ENCODE data around the gene CAMTA1. TPM values are rescaled to one million over a fixed set of nuclear protein-coding genes. Genes with fewer than 3 reads are reported as not detected.

CAMTA1 gene
- total RNA-seq, 3 donors from 2014 or later = 73.4 to 114 (median 82.6) TPM

DNA sequence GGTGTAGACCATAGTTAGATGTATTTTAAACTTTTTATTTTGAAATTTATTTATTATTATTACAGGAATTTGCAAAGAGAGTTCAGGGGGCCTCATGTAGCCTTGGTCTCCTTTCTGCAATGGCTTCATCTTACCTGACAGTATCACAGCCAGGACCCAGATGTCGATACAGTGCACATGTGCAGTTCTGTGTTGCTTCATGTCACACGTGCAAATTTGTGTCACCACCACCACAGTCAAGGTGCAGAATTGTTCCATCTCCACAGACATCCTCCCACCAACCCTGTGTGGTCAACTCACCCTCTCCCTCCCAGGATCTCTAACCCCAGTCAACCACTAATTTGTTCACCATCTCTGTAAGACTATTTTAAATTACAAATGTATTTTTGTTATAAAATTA lies 184.5 kb downstream of the CAMTA1 start:
- intact Hi-C loops (cut with DNase I, micrococcal nuclease) = no loop called here
- Histone ChIP-seq H3K36me3 (ENCODE audit: low read depth) (no peaks in the 10 kb centered on the region), H3K4me1 (ENCODE audit: low read depth) (peaks cover 11% of the 10 kb centered on the region), H3K9me3 (no peaks in the 10 kb centered on the region), H3K4me3 (no peak overlapping the region)
- DNase-seq (no peak), ATAC-seq (no peak)
- TF ChIP-seq, protein P1, sequence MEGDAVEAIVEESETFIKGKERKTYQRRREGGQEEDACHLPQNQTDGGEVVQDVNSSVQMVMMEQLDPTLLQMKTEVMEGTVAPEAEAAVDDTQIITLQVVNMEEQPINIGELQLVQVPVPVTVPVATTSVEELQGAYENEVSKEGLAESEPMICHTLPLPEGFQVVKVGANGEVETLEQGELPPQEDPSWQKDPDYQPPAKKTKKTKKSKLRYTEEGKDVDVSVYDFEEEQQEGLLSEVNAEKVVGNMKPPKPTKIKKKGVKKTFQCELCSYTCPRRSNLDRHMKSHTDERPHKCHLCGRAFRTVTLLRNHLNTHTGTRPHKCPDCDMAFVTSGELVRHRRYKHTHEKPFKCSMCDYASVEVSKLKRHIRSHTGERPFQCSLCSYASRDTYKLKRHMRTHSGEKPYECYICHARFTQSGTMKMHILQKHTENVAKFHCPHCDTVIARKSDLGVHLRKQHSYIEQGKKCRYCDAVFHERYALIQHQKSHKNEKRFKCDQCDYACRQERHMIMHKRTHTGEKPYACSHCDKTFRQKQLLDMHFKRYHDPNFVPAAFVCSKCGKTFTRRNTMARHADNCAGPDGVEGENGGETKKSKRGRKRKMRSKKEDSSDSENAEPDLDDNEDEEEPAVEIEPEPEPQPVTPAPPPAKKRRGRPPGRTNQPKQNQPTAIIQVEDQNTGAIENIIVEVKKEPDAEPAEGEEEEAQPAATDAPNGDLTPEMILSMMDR (IDR thresholded peaks at IDR 0.05) = no peak

DNA sequence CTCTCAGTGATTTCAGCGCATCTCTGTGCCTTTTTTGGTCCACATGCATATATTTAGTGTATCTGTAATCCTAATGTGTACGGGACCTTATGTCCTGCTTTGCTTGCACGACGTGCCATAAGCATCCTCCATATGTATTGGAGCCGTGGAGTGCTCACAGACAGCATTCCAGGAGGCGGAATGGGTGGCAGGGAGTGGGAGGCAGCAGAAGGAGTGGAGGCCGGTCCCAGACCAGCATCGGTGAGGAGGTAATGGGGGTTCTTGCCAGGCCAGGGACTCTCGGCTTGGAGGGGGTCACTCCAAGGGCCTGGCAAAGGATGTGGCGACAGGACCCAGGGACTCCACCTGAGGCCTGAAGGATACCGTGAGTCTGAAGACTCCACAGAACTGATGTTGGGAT lies 185.0 kb downstream of the CAMTA1 start:
- intact Hi-C loops (cut with DNase I, micrococcal nuclease) = no loop called here
- Histone ChIP-seq H3K36me3 (ENCODE audit: low read depth) (no peaks in the 10 kb centered on the region), H3K9me3 (no peaks in the 10 kb centered on the region), H3K4me3 (no peak overlapping the region), H3K4me1 (ENCODE audit: low read depth) (peaks cover 7% of the 10 kb centered on the region)
- TF ChIP-seq, protein P1 (IDR thresholded peaks at IDR 0.05) = no peak
- ATAC-seq = no peak
- no peak for DNase-seq

DNA sequence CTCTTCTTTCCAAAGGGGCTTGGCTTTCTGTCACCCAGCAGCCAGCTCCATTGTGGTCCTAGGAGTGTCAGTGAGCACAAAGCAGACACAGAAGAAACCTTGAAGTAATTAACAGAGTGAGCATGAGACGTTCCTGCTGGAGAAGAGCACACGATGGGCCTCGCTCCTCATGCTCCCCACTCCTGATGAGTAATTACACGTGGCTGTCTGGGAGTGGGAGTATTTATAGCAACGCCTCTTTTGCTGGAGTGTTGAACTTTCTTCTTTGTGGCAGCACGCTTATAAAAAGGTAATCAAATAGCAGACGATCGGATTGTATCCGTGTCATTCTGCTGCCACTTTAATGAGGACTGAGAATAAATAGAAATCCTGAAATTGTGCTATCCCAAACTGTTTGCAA lies 185.8 kb downstream of the CAMTA1 start:
- no peak for ATAC-seq

DNA sequence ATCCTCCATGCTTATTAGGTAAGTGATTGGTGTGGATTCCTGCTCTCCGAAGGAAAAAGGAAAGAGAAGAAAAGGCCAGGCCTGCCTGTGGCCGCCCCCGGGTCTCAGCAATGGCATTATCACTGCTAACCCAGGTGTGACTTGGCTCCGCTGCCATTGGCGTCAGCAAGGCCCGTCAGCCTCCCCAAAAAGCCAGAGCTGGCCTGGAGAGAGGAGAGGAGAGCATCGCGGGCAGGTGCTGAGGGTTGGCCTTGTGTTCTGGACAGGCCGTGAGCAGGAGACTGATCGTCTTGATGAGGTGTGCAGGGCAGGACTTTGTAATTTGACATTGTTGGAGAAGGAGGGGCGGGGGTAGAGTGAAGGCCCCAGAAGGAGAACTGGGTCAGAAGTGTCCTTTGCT lies 186.4 kb downstream of the CAMTA1 start:
- intact Hi-C loops (cut with DNase I, micrococcal nuclease) = no loop called here
- Histone ChIP-seq H3K4me1 (ENCODE audit: low read depth) (no peaks in the 10 kb centered on the region), H3K36me3 (ENCODE audit: low read depth) (no peaks in the 10 kb centered on the region), H3K9me3 (no peaks in the 10 kb centered on the region), H3K4me3 (no peak overlapping the region)
- DNase-seq (no peak), ATAC-seq (no peak)
- TF ChIP-seq, protein P1 (IDR thresholded peaks at IDR 0.05) = no peak

More for the DNA sequence above, 185.8 kb downstream of the CAMTA1 start:
- intact Hi-C loops (cut with DNase I, micrococcal nuclease) = no loop called here
- Histone ChIP-seq H3K4me1 (ENCODE audit: low read depth) (no peaks in the 10 kb centered on the region), H3K36me3 (ENCODE audit: low read depth) (no peaks in the 10 kb centered on the region), H3K4me3 (no peak overlapping the region), H3K9me3 (no peaks in the 10 kb centered on the region)
- no peak for DNase-seq
- TF ChIP-seq, protein P1 (IDR thresholded peaks at IDR 0.05) = no peak

DNA sequence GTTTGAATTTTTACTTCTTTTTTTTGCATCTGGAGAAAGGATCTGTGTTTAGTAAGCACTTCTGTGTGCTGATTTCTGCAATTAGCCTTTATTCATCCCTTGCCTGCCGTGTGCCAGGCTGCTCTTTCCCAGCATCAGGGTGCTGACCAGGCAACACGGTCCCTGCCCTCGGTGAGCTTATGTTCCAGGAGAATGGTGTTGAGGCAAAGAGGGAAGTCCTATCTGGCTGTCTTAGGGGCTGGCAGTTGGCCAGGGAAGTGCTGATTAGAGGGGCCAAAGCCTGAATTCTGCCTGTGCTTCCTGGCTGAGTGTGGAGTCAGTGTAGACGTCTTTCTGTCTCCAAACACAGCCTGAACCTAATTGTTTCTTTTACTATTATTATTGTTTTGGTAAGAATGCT lies 187.1 kb downstream of the CAMTA1 start:
- ATAC-seq (no peak), DNase-seq (no peak)
- TF ChIP-seq, protein P1 (IDR thresholded peaks at IDR 0.05) = no peak
- no peaks in the 10 kb centered on the region for H3K9me3 ChIP-seq
- no peaks in the 10 kb centered on the region for H3K4me1 ChIP-seq (ENCODE audit: low read depth)
- intact Hi-C loops (cut with DNase I, micrococcal nuclease) = no loop called here
- no peak overlapping the region for H3K4me3 ChIP-seq
- no peaks in the 10 kb centered on the region for H3K36me3 ChIP-seq (ENCODE audit: low read depth)

Data from mucosa of descending colon (tissue), 3 donors.